HG03442 (cell line): ENCODE data around the gene NPR3.
"Not testable (repeated sequence)": the region's sequence is repeated elsewhere in the genome, so short reads cannot be mapped to it uniquely, and the experiment has no call there.

Source experiments
- ATAC-seq: cut with Tn5 transposase; IDR thresholded peaks from one replicate; pipeline ENCODE4 v1.9.1; 2021; ENCODE audit warnings: mild to moderate bottlenecking, moderate library complexity; ENCODE audit not compliant: unreplicated experiment

The NPR3 gene

GRCh38 chr5:32760091-32760509, 49.0 kb downstream of the NPR3 start:
- no peak for ATAC-seq

- no peak for ATAC-seq
Measured at GRCh38 chr5:32765266-32765665, 54.1 kb downstream of the NPR3 start.

- ATAC-seq = no peak
Measured at GRCh38 chr5:32767948-32768467, 56.9 kb downstream of the NPR3 start.

GRCh38 chr5:32769711-32770110, 58.6 kb downstream of the NPR3 start:
- no peak for ATAC-seq

GRCh38 chr5:32770444-32770843, 59.3 kb downstream of the NPR3 start:
- ATAC-seq = no peak

GRCh38 chr5:32771037-32771436, 59.9 kb downstream of the NPR3 start:
- ATAC-seq = no peak

GRCh38 chr5:32773944-32774343, 62.8 kb downstream of the NPR3 start:
- ATAC-seq = no peak

- no peak for ATAC-seq
Measured at GRCh38 chr5:32776200-32776599, 65.1 kb downstream of the NPR3 start.

GRCh38 chr5:32777222-32777621, 66.1 kb downstream of the NPR3 start:
- ATAC-seq = no peak

GRCh38 chr5:32777733-32778132, 66.6 kb downstream of the NPR3 start:
- no peak for ATAC-seq

- ATAC-seq = no peak
Measured at GRCh38 chr5:32778403-32778802, 67.3 kb downstream of the NPR3 start.

GRCh38 chr5:32779754-32780415, 68.8 kb downstream of the NPR3 start:
- no peak for ATAC-seq

- no peak for ATAC-seq
Measured at GRCh38 chr5:32780508-32780919, 69.4 kb downstream of the NPR3 start.

- no peak for ATAC-seq
Measured at GRCh38 chr5:32783661-32784060, 72.5 kb downstream of the NPR3 start.

- ATAC-seq = no peak
Measured at GRCh38 chr5:32785611-32786254, 74.6 kb downstream of the NPR3 start.

- no peak for ATAC-seq
Measured at GRCh38 chr5:32786311-32786710, 75.2 kb downstream of the NPR3 start.

- no peak for ATAC-seq
Measured at GRCh38 chr5:32790411-32790951, 79.4 kb downstream of the NPR3 start.

- no peak for ATAC-seq
Measured at GRCh38 chr5:32791536-32792243, 80.6 kb downstream of the NPR3 start.

- no peak for ATAC-seq
Measured at GRCh38 chr5:32794086-32794485, 83.0 kb downstream of the NPR3 start.

GRCh38 chr5:32802764-32803163, 91.6 kb downstream of the NPR3 start:
- no peak for ATAC-seq

- ATAC-seq = no peak
Measured at GRCh38 chr5:32803656-32804055, 92.5 kb downstream of the NPR3 start.

- not testable (repeated sequence) for ATAC-seq
Measured at GRCh38 chr5:32805462-32805861, 94.3 kb downstream of the NPR3 start.
